H9 (cell line): ENCODE data around the gene GLRA3. TPM values are rescaled to one million over a fixed set of nuclear protein-coding genes. Genes with fewer than 3 reads are reported as not detected.

ENCODE experiments used
- DNase-seq: peaks from one replicate; pipeline ENCODE4 v3.0.0-alpha.2; 2017
- H2AFZ ChIP-seq: one replicate; pipeline ENCODE4 v1.6.1; 2013; ENCODE audit warnings: mild to moderate bottlenecking, low read length, control low read depth, moderate library complexity
- H2AK5ac ChIP-seq: 2 replicates; pipeline ENCODE4 v1.6.1; 2013; ENCODE audit warnings: low read length, control low read depth, mixed read lengths; ENCODE audit not compliant: insufficient read length
- H2BK120ac ChIP-seq: one replicate; pipeline ENCODE4 v1.6.1; 2013; ENCODE audit warnings: low read depth, mild to moderate bottlenecking, low read length, control low read depth, inconsistent platforms; ENCODE audit not compliant: poor library complexity, severe bottlenecking
- H2BK12ac ChIP-seq: 2 replicates; pipeline ENCODE4 v1.6.1; 2013; ENCODE audit warnings: low read length, control low read depth, mixed read lengths, low read depth; ENCODE audit not compliant: insufficient read length
- H2BK15ac ChIP-seq: 2 replicates; pipeline ENCODE4 v1.6.1; 2013; ENCODE audit warnings: low read depth, low read length, control low read depth
- H2BK20ac ChIP-seq: one replicate; pipeline ENCODE4 v1.6.1; 2013; ENCODE audit warnings: low read depth, mild to moderate bottlenecking, low read length, control low read depth, inconsistent platforms; ENCODE audit not compliant: poor library complexity, severe bottlenecking
- H2BK5ac ChIP-seq: 2 replicates; pipeline ENCODE4 v1.6.1; 2013; ENCODE audit warnings: low read length, control low read depth, mixed read lengths; ENCODE audit not compliant: insufficient read length
- H3K14ac ChIP-seq: 2 replicates; pipeline ENCODE4 v1.6.1; 2013; ENCODE audit warnings: low read length, control low read depth; ENCODE audit not compliant: insufficient read depth
- H3K18ac ChIP-seq: 2 replicates; pipeline ENCODE4 v1.6.1; 2013; ENCODE audit warnings: low read depth, mild to moderate bottlenecking, mixed read lengths, low read length, control low read depth; ENCODE audit not compliant: insufficient read length
- H3K23ac ChIP-seq: 2 replicates; pipeline ENCODE4 v1.6.1; 2013; ENCODE audit warnings: low read length, control low read depth, mixed read lengths, low read depth; ENCODE audit not compliant: insufficient read length
- H3K23me2 ChIP-seq: 2 replicates; pipeline ENCODE4 v1.6.1; 2013; ENCODE audit warnings: low read depth, mild to moderate bottlenecking, mixed read lengths, low read length, control low read depth; ENCODE audit not compliant: insufficient read length, poor library complexity, severe bottlenecking
- H3K27ac ChIP-seq: 2 replicates; pipeline ENCODE4 v1.5.1; 2013; ENCODE audit warnings: low read length, control low read depth, mixed read lengths, low read depth; ENCODE audit not compliant: insufficient read length
- H3K27me3 ChIP-seq: 2 replicates; pipeline ENCODE4 v1.6.1; 2013; ENCODE audit warnings: low read length, control low read depth, inconsistent platforms; ENCODE audit not compliant: insufficient read depth
- H3K4ac ChIP-seq: 2 replicates; pipeline ENCODE4 v1.6.1; 2013; ENCODE audit warnings: low read depth, mild to moderate bottlenecking, control low read depth, inconsistent platforms, low read length, moderate library complexity
- H3K4me1 ChIP-seq: 2 replicates; pipeline ENCODE4 v1.6.1; 2013; ENCODE audit warnings: low read length, control low read depth, inconsistent platforms; ENCODE audit not compliant: insufficient read depth
- H3K4me2 ChIP-seq: 2 replicates; pipeline ENCODE4 v1.6.1; 2013; ENCODE audit warnings: low read length, control low read depth, mixed read lengths; ENCODE audit not compliant: insufficient read length, insufficient read depth
- H3K56ac ChIP-seq: 2 replicates; pipeline ENCODE4 v1.6.1; 2013; ENCODE audit warnings: low read depth, mild to moderate bottlenecking, mixed read lengths, low read length, control low read depth; ENCODE audit not compliant: insufficient read length
- H3K79me1 ChIP-seq: 2 replicates; pipeline ENCODE4 v1.6.1; 2013; ENCODE audit warnings: low read depth, mild to moderate bottlenecking, moderate library complexity, low read length, control low read depth, inconsistent platforms; ENCODE audit not compliant: insufficient read depth, poor library complexity, severe bottlenecking
- H3K79me2 ChIP-seq: 2 replicates; pipeline ENCODE4 v1.6.1; 2013; ENCODE audit warnings: low read length, control low read depth, inconsistent platforms; ENCODE audit not compliant: insufficient read depth
- H3K9ac ChIP-seq: 2 replicates; pipeline ENCODE4 v1.6.1; 2013; ENCODE audit warnings: low read length, control low read depth, mixed read lengths; ENCODE audit not compliant: insufficient read length; ENCODE audit errors: extremely low read depth
- H3K9me3 ChIP-seq: one replicate; pipeline ENCODE4 v1.6.1; 2013; ENCODE audit warnings: low read depth, low read length, inconsistent platforms; ENCODE audit not compliant: control insufficient read depth
- H3T11ph ChIP-seq: one replicate; pipeline ENCODE4 v1.6.1; 2013; ENCODE audit warnings: mild to moderate bottlenecking, low read length, control low read depth, inconsistent platforms
- H4K20me1 ChIP-seq: one replicate; pipeline ENCODE4 v1.6.1; 2013; ENCODE audit not compliant: control insufficient read depth, insufficient read length, insufficient read depth
- H4K5ac ChIP-seq: 2 replicates; pipeline ENCODE4 v1.6.1; 2013; ENCODE audit warnings: low read depth, mild to moderate bottlenecking, mixed read lengths, low read length, control low read depth; ENCODE audit not compliant: insufficient read length
- H4K8ac ChIP-seq: replicated peaks from 2 replicates; pipeline ENCODE4 v1.6.1; 2013; ENCODE audit warnings: low read length, control low read depth, mixed read lengths, low read depth; ENCODE audit not compliant: insufficient read length
- H4K91ac ChIP-seq: 2 replicates; pipeline ENCODE4 v1.6.1; 2013; ENCODE audit warnings: low read depth, mild to moderate bottlenecking, moderate library complexity, mixed read lengths, low read length, control low read depth; ENCODE audit not compliant: insufficient read length
- H3K27ac Mint-ChIP-seq, 3 experiments: 2 replicates in 2 of 3; 3 replicates in 1 of 3; pipeline ENCODE4 v1.8.0; 2020 to 2021; ENCODE audit warnings: mixed read lengths in 3 of 3, mild to moderate bottlenecking in 1 of 3, moderate library complexity in 1 of 3
- H3K27me3 Mint-ChIP-seq: 2 replicates; pipeline ENCODE4 v1.8.0; 2021; ENCODE audit warnings: low read depth, mild to moderate bottlenecking, moderate library complexity, mixed read lengths
- H3K36me3 Mint-ChIP-seq, 3 experiments: 2 replicates in 2 of 3; 3 replicates in 1 of 3; pipeline ENCODE4 v1.8.0; 2020 to 2021; ENCODE audit warnings: low read depth in 3 of 3, mixed read lengths in 3 of 3; ENCODE audit not compliant: insufficient read depth in 1 of 3
- H3K4me1 Mint-ChIP-seq, 2 experiments: 2 replicates each; pipeline ENCODE4 v1.8.0; 2020; ENCODE audit warnings: mixed read lengths in 2 of 2
- H3K4me3 Mint-ChIP-seq, 2 experiments: 2 replicates in 1 of 2; 3 replicates in 1 of 2; pipeline ENCODE4 v1.8.0; 2020 to 2021; ENCODE audit warnings: mild to moderate bottlenecking in 2 of 2, mixed read lengths in 2 of 2, moderate library complexity in 1 of 2
- H3K9me3 Mint-ChIP-seq, 2 experiments: 2 replicates in 1 of 2; 3 replicates in 1 of 2; pipeline ENCODE4 v1.8.0; 2020; ENCODE audit warnings: mild to moderate bottlenecking in 2 of 2, mixed read lengths in 2 of 2, moderate library complexity in 1 of 2
- WGBS: extraction: QIAGEN DNeasy Blood & Tissue Kit; methylation state at CpG from one replicate; pipeline ENCODE4 v1.1.7; 2013; ENCODE audit warnings: missing lambda C conversion rate, low lambda C conversion rate, mixed read lengths; ENCODE audit not compliant: insufficient read length; ENCODE audit errors: extremely low coverage; 5-methylcytosine and 5-hydroxymethylcytosine counted together
- total RNA-seq: library from RNA; stranded (reverse); gene quantifications from 2 replicates; pipeline ENCODE4 v1.2.1, GENCODE V29; 2021
- TF ChIP-seq, protein P1 (sequence below): fragments of 200-600 bp; sonication (generic); conservative IDR thresholded peaks from 3 replicates; pipeline ENCODE4 v1.8.0; 2021; ENCODE audit warnings: antibody characterized with exemption, mild to moderate bottlenecking

GLRA3 gene
- total RNA-seq, 1 experiment from 2014 or later: 0.09 TPM

DNA sequence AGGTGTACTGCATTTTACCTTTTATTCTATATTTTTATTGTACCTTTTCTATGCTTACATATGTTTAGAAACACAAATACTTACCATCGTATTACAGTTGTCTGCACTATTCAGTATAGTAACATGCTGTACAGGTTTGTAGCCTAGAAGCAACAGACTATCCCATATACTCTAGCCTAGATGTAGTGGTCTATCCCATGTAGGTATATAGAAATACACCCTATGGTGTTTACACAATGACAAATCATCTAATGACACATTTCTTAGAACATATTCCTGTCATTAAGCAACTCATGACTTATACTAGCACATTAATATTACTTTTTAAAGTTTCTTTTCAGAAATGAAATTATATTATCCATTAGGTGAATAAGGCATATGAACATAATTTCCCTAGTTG is 195.6 kb downstream of the GLRA3 start:
- H2BK5ac ChIP-seq: no peak overlapping the region
- no peak for DNase-seq
- H3K4me2 ChIP-seq: no peak overlapping the region
- no peaks in the 10 kb centered on the region for H3K27me3 ChIP-seq
- no peak overlapping the region for H3K4me3 Mint-ChIP-seq
- H3T11ph ChIP-seq: no peak overlapping the region
- H3K4me1 ChIP-seq: no peaks in the 10 kb centered on the region
- no peak overlapping the region for H2BK15ac ChIP-seq
- no peaks in the 10 kb centered on the region for H3K9me3 Mint-ChIP-seq
- no peaks in the 10 kb centered on the region for H3K23me2 ChIP-seq
- WGBS: no CpG with 5 or more reads among the region's 1 CpG
- peaks cover 4 to 12% of the 10 kb centered on the region in 2 experiments; a peak in 3 of 4 replicates for H3K4me1 Mint-ChIP-seq
- TF ChIP-seq, protein P1, sequence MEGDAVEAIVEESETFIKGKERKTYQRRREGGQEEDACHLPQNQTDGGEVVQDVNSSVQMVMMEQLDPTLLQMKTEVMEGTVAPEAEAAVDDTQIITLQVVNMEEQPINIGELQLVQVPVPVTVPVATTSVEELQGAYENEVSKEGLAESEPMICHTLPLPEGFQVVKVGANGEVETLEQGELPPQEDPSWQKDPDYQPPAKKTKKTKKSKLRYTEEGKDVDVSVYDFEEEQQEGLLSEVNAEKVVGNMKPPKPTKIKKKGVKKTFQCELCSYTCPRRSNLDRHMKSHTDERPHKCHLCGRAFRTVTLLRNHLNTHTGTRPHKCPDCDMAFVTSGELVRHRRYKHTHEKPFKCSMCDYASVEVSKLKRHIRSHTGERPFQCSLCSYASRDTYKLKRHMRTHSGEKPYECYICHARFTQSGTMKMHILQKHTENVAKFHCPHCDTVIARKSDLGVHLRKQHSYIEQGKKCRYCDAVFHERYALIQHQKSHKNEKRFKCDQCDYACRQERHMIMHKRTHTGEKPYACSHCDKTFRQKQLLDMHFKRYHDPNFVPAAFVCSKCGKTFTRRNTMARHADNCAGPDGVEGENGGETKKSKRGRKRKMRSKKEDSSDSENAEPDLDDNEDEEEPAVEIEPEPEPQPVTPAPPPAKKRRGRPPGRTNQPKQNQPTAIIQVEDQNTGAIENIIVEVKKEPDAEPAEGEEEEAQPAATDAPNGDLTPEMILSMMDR: no peak
- H3K4ac ChIP-seq: no peak overlapping the region
- no peak overlapping the region for H3K27ac Mint-ChIP-seq
- H3K14ac ChIP-seq: no peak overlapping the region
- H3K56ac ChIP-seq: no peak overlapping the region
- no peaks in the 10 kb centered on the region for H3K27me3 Mint-ChIP-seq
- H3K27ac ChIP-seq: no peak overlapping the region
- H4K5ac ChIP-seq: no peak overlapping the region
- H3K36me3 Mint-ChIP-seq: no peaks in the 10 kb centered on the region
- no peak overlapping the region for H3K23ac ChIP-seq
- H3K9me3 ChIP-seq: no peaks in the 10 kb centered on the region
- H2BK120ac ChIP-seq: no peak overlapping the region
- no peaks in the 10 kb centered on the region for H4K20me1 ChIP-seq
- no peaks in the 10 kb centered on the region for H3K79me1 ChIP-seq
- no peak overlapping the region for H3K9ac ChIP-seq
- H2BK12ac ChIP-seq: no peak overlapping the region
- H3K18ac ChIP-seq: no peak overlapping the region
- H3K79me2 ChIP-seq: no peaks in the 10 kb centered on the region
- no peak overlapping the region for H2BK20ac ChIP-seq
- H2AFZ ChIP-seq: no peak overlapping the region
- no peak overlapping the region for H4K8ac ChIP-seq
- no peak overlapping the region for H2AK5ac ChIP-seq
- no peak overlapping the region for H4K91ac ChIP-seq
